Panc1 (cell line): Measurements from ENCODE around the gene TJP1.

Experiments
- POLR2AphosphoS5 ChIP-seq: IDR thresholded peaks from 2 replicates; pipeline ENCODE4 v1.6.1; 2012; ENCODE audit warnings: mild to moderate bottlenecking, low read depth, low read length, moderate library complexity
- SIN3A ChIP-seq: IDR thresholded peaks from 2 replicates; pipeline ENCODE4 v1.6.1; 2012; ENCODE audit warnings: low read depth, mild to moderate bottlenecking, low read length, moderate library complexity, borderline replicate concordance; ENCODE audit not compliant: insufficient read depth
- TCF7L2 ChIP-seq: IDR thresholded peaks from 2 replicates; pipeline ENCODE4 v1.6.1; 2011; ENCODE audit warnings: mild to moderate bottlenecking, low read depth, low read length, inconsistent platforms
- TF ChIP-seq, protein P1 (sequence below): fragments of 450-650 bp; IDR thresholded peaks from 2 replicates; pipeline ENCODE4 v1.5.1; 2017; ENCODE audit warnings: mild to moderate bottlenecking
- TF ChIP-seq, protein P2 (sequence below), 2 experiments: IDR thresholded peaks; 2 replicates each; pipeline ENCODE4 v1.6.1; 2011 to 2012; ENCODE audit warnings: low read depth in 2 of 2, control low read depth in 1 of 2, low read length in 1 of 2, mild to moderate bottlenecking in 1 of 2, moderate library complexity in 1 of 2; ENCODE audit not compliant: insufficient read depth in 1 of 2

DNA sequence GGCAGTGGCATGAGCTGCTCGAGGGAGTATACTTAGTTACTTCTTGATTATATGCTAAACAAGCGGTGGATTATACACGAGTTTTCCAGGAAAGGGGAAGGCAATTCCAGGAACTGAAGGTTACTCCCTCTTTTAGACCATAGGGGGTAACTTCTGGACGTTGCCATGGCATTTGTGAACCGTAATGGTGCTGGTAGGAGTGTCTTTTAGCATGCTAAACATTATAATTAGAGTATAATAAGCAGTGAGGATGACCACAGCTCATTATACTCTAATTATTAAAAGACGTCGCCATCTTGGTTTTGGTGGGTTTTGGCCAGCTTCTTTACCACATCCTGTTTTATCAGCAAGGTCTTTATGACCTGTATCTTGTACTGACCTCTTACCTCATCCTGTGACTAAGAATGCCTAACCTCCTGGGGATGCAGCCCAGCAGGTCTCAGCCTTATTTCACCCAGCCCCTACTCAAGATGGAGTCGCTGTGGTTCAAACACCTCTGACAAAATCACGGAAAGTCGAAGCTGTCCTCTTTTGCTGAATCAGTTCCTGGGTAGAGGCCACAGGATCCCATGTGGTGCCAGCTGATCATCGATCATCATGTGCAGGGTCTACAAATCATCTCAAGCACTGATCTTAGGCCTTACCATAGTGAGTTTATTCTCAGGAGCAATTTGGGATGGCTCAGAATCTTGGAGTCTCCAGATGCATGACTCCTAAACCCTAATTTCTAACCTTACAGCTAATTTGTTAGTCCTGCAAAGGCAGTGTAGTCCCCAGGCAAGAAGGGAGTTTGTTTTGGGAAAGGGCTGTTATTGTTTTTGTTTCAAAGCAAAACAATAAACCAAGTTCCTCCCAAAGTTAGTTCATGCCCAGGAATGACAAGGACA, 149.1 kb downstream of the TJP1 start:
- TF ChIP-seq, protein P1, sequence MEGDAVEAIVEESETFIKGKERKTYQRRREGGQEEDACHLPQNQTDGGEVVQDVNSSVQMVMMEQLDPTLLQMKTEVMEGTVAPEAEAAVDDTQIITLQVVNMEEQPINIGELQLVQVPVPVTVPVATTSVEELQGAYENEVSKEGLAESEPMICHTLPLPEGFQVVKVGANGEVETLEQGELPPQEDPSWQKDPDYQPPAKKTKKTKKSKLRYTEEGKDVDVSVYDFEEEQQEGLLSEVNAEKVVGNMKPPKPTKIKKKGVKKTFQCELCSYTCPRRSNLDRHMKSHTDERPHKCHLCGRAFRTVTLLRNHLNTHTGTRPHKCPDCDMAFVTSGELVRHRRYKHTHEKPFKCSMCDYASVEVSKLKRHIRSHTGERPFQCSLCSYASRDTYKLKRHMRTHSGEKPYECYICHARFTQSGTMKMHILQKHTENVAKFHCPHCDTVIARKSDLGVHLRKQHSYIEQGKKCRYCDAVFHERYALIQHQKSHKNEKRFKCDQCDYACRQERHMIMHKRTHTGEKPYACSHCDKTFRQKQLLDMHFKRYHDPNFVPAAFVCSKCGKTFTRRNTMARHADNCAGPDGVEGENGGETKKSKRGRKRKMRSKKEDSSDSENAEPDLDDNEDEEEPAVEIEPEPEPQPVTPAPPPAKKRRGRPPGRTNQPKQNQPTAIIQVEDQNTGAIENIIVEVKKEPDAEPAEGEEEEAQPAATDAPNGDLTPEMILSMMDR, result no peak
- TF ChIP-seq, protein P2, sequence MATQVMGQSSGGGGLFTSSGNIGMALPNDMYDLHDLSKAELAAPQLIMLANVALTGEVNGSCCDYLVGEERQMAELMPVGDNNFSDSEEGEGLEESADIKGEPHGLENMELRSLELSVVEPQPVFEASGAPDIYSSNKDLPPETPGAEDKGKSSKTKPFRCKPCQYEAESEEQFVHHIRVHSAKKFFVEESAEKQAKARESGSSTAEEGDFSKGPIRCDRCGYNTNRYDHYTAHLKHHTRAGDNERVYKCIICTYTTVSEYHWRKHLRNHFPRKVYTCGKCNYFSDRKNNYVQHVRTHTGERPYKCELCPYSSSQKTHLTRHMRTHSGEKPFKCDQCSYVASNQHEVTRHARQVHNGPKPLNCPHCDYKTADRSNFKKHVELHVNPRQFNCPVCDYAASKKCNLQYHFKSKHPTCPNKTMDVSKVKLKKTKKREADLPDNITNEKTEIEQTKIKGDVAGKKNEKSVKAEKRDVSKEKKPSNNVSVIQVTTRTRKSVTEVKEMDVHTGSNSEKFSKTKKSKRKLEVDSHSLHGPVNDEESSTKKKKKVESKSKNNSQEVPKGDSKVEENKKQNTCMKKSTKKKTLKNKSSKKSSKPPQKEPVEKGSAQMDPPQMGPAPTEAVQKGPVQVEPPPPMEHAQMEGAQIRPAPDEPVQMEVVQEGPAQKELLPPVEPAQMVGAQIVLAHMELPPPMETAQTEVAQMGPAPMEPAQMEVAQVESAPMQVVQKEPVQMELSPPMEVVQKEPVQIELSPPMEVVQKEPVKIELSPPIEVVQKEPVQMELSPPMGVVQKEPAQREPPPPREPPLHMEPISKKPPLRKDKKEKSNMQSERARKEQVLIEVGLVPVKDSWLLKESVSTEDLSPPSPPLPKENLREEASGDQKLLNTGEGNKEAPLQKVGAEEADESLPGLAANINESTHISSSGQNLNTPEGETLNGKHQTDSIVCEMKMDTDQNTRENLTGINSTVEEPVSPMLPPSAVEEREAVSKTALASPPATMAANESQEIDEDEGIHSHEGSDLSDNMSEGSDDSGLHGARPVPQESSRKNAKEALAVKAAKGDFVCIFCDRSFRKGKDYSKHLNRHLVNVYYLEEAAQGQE (IDR thresholded peaks at IDR 0.05; ENCODE audit: insufficient read depth in 1 of 2, low read depth in 2 of 2, low read length in 1 of 2), result no peak
- no peak for TF ChIP-seq POLR2AphosphoS5
- TF ChIP-seq SIN3A, result no peak
- TF ChIP-seq TCF7L2, result no peak
